Neural cell (in vitro differentiated cells): Measurements from ENCODE around the gene RRP15. TPM values are rescaled to one million over a fixed set of nuclear protein-coding genes. Genes with fewer than 3 reads are reported as not detected.

Source experiments
- H2AFZ ChIP-seq: fragments of 200-600, 300-800 bp; sonication (generic), shearing (Covaris generic); 2 replicates; pipeline ENCODE4 v1.6.0; 2014; ENCODE audit warnings: low read depth, mild to moderate bottlenecking, antibody characterized with exemption, low read length, moderate library complexity
- H3F3A ChIP-seq: fragments of 200-600 bp; shearing (Covaris generic); 2 replicates; pipeline ENCODE4 v1.6.1; 2016; ENCODE audit warnings: mild to moderate bottlenecking, moderate library complexity, mixed read lengths, antibody characterized with exemption, low read length; ENCODE audit not compliant: insufficient read depth, poor library complexity, severe bottlenecking
- H3K27ac ChIP-seq: fragments of 200-600, 300-800 bp; sonication (generic), shearing (Covaris generic); 2 replicates; pipeline ENCODE4 v1.5.1; 2014; ENCODE audit warnings: mild to moderate bottlenecking, low read length, moderate library complexity
- H3K27me3 ChIP-seq: fragments of 300-800, 200-600 bp; sonication (generic), shearing (Covaris generic); 2 replicates; pipeline ENCODE4 v1.6.0; 2014; ENCODE audit warnings: mild to moderate bottlenecking, low read depth, low read length, moderate library complexity; ENCODE audit not compliant: insufficient read depth
- H3K36me3 ChIP-seq: fragments of 300-800, 200-600 bp; sonication (generic), shearing (Covaris generic); 2 replicates; pipeline ENCODE4 v1.5.1; 2014; ENCODE audit warnings: mild to moderate bottlenecking, antibody characterized with exemption, low read length, moderate library complexity; ENCODE audit not compliant: insufficient read depth
- H3K4me2 ChIP-seq: fragments of 300-800, 200-600 bp; sonication (generic), shearing (Covaris generic); 2 replicates; pipeline ENCODE4 v1.6.0; 2014; ENCODE audit warnings: mild to moderate bottlenecking, low read length
- H3K4me3 ChIP-seq: fragments of 300-800, 200-600 bp; sonication (generic), shearing (Covaris generic); 2 replicates; pipeline ENCODE4 v1.5.1; 2014; ENCODE audit warnings: mild to moderate bottlenecking, low read length, moderate library complexity
- H3K79me2 ChIP-seq: fragments of 200-600 bp; shearing (Covaris generic); replicated peaks from 2 replicates; pipeline ENCODE4 v1.6.0; 2014; ENCODE audit warnings: mild to moderate bottlenecking, low read length, moderate library complexity; ENCODE audit not compliant: insufficient read depth
- H3K9ac ChIP-seq: fragments of 300-800, 200-600 bp; sonication (generic), shearing (Covaris generic); 2 replicates; pipeline ENCODE4 v1.6.1; 2016; ENCODE audit warnings: mild to moderate bottlenecking, low read length, mixed read lengths
- H3K9me2 ChIP-seq: fragments of 200-600 bp; shearing (Covaris generic); 2 replicates; pipeline ENCODE4 v1.6.1; 2016; ENCODE audit warnings: mild to moderate bottlenecking, low read length, mixed read lengths; ENCODE audit not compliant: insufficient read depth
- H3K9me3 ChIP-seq: fragments of 200-600, 300-800 bp; sonication (generic), shearing (Covaris generic); 2 replicates; pipeline ENCODE4 v1.6.1; 2016; ENCODE audit warnings: mild to moderate bottlenecking, mixed run types, low read length, moderate library complexity, mixed read lengths
- H4K20me1 ChIP-seq: fragments of 200-600 bp; shearing (Covaris generic); 2 replicates; pipeline ENCODE4 v1.6.1; 2016; ENCODE audit warnings: mild to moderate bottlenecking, mixed run types; ENCODE audit not compliant: insufficient read depth
- CTCF ChIP-seq: fragments of 450-650 bp; IDR thresholded peaks from 2 replicates; pipeline ENCODE4 v1.5.1; 2014; ENCODE audit warnings: antibody characterized with exemption, mild to moderate bottlenecking, moderate library complexity; ENCODE audit not compliant: poor library complexity, severe bottlenecking
- EP300 ChIP-seq: fragments of 450-650 bp; conservative IDR thresholded peaks from 2 replicates; pipeline ENCODE4 v1.6.1; 2014; ENCODE audit warnings: antibody characterized with exemption, mild to moderate bottlenecking, moderate library complexity; ENCODE audit not compliant: poor library complexity, severe bottlenecking
- EZH2 ChIP-seq: fragments of 200-600, 300-800 bp; shearing (Covaris generic), sonication (generic); IDR thresholded peaks from 2 replicates; pipeline ENCODE4 v1.6.1; 2014; ENCODE audit warnings: antibody characterized with exemption, low read length, borderline replicate concordance, mild to moderate bottlenecking; ENCODE audit not compliant: insufficient read depth, poor library complexity, severe bottlenecking
- MXI1 ChIP-seq: fragments of 450-650 bp; conservative IDR thresholded peaks from 2 replicates; pipeline ENCODE4 v1.6.1; 2014; ENCODE audit warnings: antibody characterized with exemption, mild to moderate bottlenecking; ENCODE audit not compliant: poor library complexity, severe bottlenecking
- POLR2AphosphoS5 ChIP-seq: IDR thresholded peaks from 2 replicates; pipeline ENCODE4 v1.6.1; 2012
- RAD21 ChIP-seq: fragments of 450-650 bp; conservative IDR thresholded peaks from 2 replicates; pipeline ENCODE4 v1.6.1; 2014; ENCODE audit warnings: antibody characterized with exemption, mild to moderate bottlenecking, moderate library complexity
- REST ChIP-seq: IDR thresholded peaks from 2 replicates; pipeline ENCODE4 v1.6.1; 2012; ENCODE audit warnings: borderline replicate concordance
- SMC3 ChIP-seq: fragments of 450-650 bp; conservative IDR thresholded peaks from 2 replicates; pipeline ENCODE4 v1.6.1; 2014; ENCODE audit warnings: antibody characterized with exemption, mild to moderate bottlenecking, moderate library complexity; ENCODE audit not compliant: poor library complexity
- TAF1 ChIP-seq: IDR thresholded peaks from 2 replicates; pipeline ENCODE4 v1.6.1; 2012; ENCODE audit warnings: low read depth
- polyA plus RNA-seq: library from polyadenylated mRNA; depleted of rRNA; stranded (reverse); fragments of >200 nt; gene quantifications from 2 replicates; pipeline ENCODE4 v1.2.3, GENCODE V29; 2014

Gene RRP15
- polyA plus RNA-seq, 1 donor from 2014 or later = 5.4 TPM

DNA sequence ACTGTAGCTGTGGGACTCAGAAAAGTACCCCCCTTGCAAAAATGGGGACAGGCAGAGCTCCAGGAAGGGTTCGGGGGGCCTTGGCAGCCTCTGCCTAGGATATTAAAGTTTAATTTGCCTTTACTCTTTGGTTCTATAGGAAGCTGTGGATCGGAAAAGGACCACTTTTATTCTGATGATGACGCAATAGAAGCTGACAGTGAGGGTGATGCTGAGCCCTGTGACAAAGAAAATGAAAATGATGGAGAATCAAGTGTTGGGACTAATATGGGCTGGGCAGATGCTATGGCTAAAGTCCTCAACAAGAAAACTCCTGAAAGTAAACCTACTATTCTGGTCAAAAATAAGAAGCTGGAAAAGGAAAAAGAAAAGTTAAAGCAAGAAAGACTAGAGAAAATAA lies 17.1 kb downstream of the RRP15 start:
- Histone ChIP-seq H3K9ac (no peak overlapping the region), H3K27ac (no peak overlapping the region), H3K27me3 (no peaks in the 10 kb centered on the region), H3K79me2 (no peaks in the 10 kb centered on the region), H3K4me2 (no peak overlapping the region), H3K9me3 (no peaks in the 10 kb centered on the region), H3F3A (no peaks in the 10 kb centered on the region), H3K9me2 (no peaks in the 10 kb centered on the region), H4K20me1 (no peaks in the 10 kb centered on the region), H3K36me3 (peaks cover 3% of the 10 kb centered on the region), H3K4me3 (no peak overlapping the region), H2AFZ (no peak overlapping the region)
- no peak for TF ChIP-seq SMC3
- TF ChIP-seq RAD21 = no peak
- no peak for TF ChIP-seq EZH2
- no peak for TF ChIP-seq EP300
- TF ChIP-seq MXI1 = no peak
- TF ChIP-seq TAF1 = no peak
- TF ChIP-seq CTCF = no peak
- no peak for TF ChIP-seq POLR2AphosphoS5
- no peak for TF ChIP-seq REST

GRCh38 chr1:218303176-218303879 lies 18.2 kb downstream of the RRP15 start:
- no peak overlapping the region for H3K4me3 ChIP-seq
- no peak for TF ChIP-seq CTCF
- TF ChIP-seq POLR2AphosphoS5 = no peak
- TF ChIP-seq EZH2 = no peak
- TF ChIP-seq SMC3 = no peak
- no peak overlapping the region for H3K27ac ChIP-seq
- no peaks in the 10 kb centered on the region for H3K27me3 ChIP-seq
- no peaks in the 10 kb centered on the region for H3K9me2 ChIP-seq
- H4K20me1 ChIP-seq = no peaks in the 10 kb centered on the region
- H3K9me3 ChIP-seq = no peaks in the 10 kb centered on the region
- peaks cover 3% of the 10 kb centered on the region for H3K36me3 ChIP-seq
- no peak overlapping the region for H3K4me2 ChIP-seq
- H3K9ac ChIP-seq = no peak overlapping the region
- no peaks in the 10 kb centered on the region for H3K79me2 ChIP-seq
- H3F3A ChIP-seq = no peaks in the 10 kb centered on the region
- H2AFZ ChIP-seq = no peak overlapping the region
